ENCODE results near the gene LPCAT2.

DNA sequence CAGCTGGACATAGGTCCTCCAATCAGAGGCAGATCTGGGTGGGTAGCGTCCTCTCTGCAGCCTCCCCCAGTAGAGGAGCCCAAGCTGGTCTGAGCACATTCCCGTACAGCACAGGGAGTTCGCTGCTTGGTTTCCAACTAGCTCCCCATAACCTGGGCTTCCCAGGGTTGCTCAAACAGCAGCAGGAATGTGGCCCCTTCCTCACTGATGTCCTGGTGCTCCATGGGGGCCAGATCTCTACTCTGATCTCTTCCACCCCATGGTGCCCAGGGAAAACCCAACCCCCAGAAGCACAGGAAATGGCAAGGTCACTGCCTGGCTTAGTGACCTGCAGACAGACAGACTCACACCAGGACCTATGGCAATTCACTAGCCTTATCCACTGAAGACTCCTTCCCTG, 41.0 kb upstream of the LPCAT2 start:
- TF ChIP-seq POLR2A (IDR thresholded peaks at IDR 0.05; ENCODE audit: low read length) (no peak), CTCF (IDR thresholded peaks at IDR 0.05) (no peak), USF2 (IDR thresholded peaks at IDR 0.05) (no peak), NR3C1 (IDR thresholded peaks at IDR 0.05) (no peak), CBX2 (IDR thresholded peaks at IDR 0.05; ENCODE audit: borderline replicate concordance, low read depth) (no peak), RNF2 (IDR thresholded peaks at IDR 0.05; ENCODE audit: borderline replicate concordance, low read depth) (no peak), JUNB (IDR thresholded peaks at IDR 0.05) (no peak), ESRRA (IDR thresholded peaks at IDR 0.05; ENCODE audit: borderline replicate concordance, low read length) (no peak), RAD21 (conservative IDR thresholded peaks at IDR 0.05 in 1 of 2, IDR thresholded peaks at IDR 0.05 in 1 of 2) (no peak), JUN (IDR thresholded peaks at IDR 0.05) (no peak), FOSL2 (IDR thresholded peaks at IDR 0.05) (no peak), FOSL2 (CRISPR knock-in tag; IDR thresholded peaks at IDR 0.05) (no peak), POLR2AphosphoS2 (conservative IDR thresholded peaks at IDR 0.05; ENCODE audit: low read length) (no peak), ELK1 (IDR thresholded peaks at IDR 0.05; ENCODE audit: low read depth, low read length) (no peak)
- TF ChIP-seq, protein P1, sequence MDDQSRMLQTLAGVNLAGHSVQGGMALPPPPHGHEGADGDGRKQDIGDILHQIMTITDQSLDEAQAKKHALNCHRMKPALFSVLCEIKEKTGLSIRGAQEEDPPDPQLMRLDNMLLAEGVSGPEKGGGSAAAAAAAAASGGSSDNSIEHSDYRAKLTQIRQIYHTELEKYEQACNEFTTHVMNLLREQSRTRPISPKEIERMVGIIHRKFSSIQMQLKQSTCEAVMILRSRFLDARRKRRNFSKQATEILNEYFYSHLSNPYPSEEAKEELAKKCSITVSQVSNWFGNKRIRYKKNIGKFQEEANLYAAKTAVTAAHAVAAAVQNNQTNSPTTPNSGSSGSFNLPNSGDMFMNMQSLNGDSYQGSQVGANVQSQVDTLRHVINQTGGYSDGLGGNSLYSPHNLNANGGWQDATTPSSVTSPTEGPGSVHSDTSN (IDR thresholded peaks at IDR 0.05): no peak
